DND-41 (cell line): ENCODE results near the gene ERP27.

Experiments
- ATAC-seq: fragments of 200-7000 bp; cut with Tn5 transposase; 3 replicates; pipeline ENCODE4 v1.9.1; 2021; ENCODE audit warnings: low read depth; ENCODE audit not compliant: insufficient read depth
- DNase-seq: peaks from one replicate; pipeline ENCODE4 v3.0.0-alpha.2; 2020
- H2AFZ ChIP-seq: 2 replicates; pipeline ENCODE4 v1.6.0; 2012; ENCODE audit warnings: low read depth, low read length
- H3K27ac ChIP-seq: 2 replicates; pipeline ENCODE4 v1.5.1; 2012; ENCODE audit warnings: low read length, inconsistent platforms
- H3K27me3 ChIP-seq: fragments of 200-600 bp; sonication (generic); 2 replicates; pipeline ENCODE4 v1.6.0; 2012; ENCODE audit warnings: low read length, mild to moderate bottlenecking, inconsistent platforms; ENCODE audit not compliant: insufficient read depth, poor library complexity
- H3K36me3 ChIP-seq: 2 replicates; pipeline ENCODE4 v1.5.1; 2012; ENCODE audit warnings: low read length, inconsistent platforms; ENCODE audit not compliant: insufficient read depth
- H3K4me1 ChIP-seq: 2 replicates; pipeline ENCODE4 v1.5.1; 2012; ENCODE audit warnings: mild to moderate bottlenecking, low read length; ENCODE audit not compliant: insufficient read depth
- H3K4me2 ChIP-seq: 2 replicates; pipeline ENCODE4 v1.6.0; 2012; ENCODE audit warnings: mild to moderate bottlenecking, moderate library complexity, low read length, inconsistent platforms; ENCODE audit not compliant: insufficient read depth
- H3K4me3 ChIP-seq, 2 experiments: fragments of 200-600 bp in 1 of 2; shearing (Covaris generic) in 1 of 2; 2 replicates each; pipeline ENCODE4 v1.5.1; 2012 to 2016; ENCODE audit warnings: inconsistent platforms in 2 of 2, low read length in 2 of 2, mild to moderate bottlenecking in 2 of 2, low read depth in 1 of 2, moderate library complexity in 1 of 2
- H3K79me2 ChIP-seq: 2 replicates; pipeline ENCODE4 v1.6.0; 2012; ENCODE audit warnings: low read length, inconsistent platforms; ENCODE audit not compliant: insufficient read depth
- H3K9ac ChIP-seq: 2 replicates; pipeline ENCODE4 v1.6.0; 2012; ENCODE audit warnings: low read depth, mild to moderate bottlenecking, inconsistent platforms, low read length, moderate library complexity
- H3K9me3 ChIP-seq: 2 replicates; pipeline ENCODE4 v1.5.1; 2012; ENCODE audit warnings: low read length, moderate library complexity, mild to moderate bottlenecking, inconsistent platforms; ENCODE audit not compliant: insufficient read depth, severe bottlenecking
- H4K20me1 ChIP-seq: 2 replicates; pipeline ENCODE4 v1.6.0; 2012; ENCODE audit warnings: low read length; ENCODE audit not compliant: insufficient read depth
- EZH2 ChIP-seq: IDR thresholded peaks from 3 replicates; pipeline ENCODE4 v1.6.1; 2012; ENCODE audit warnings: borderline replicate concordance, low read depth, mild to moderate bottlenecking, moderate library complexity, low read length, inconsistent platforms; ENCODE audit not compliant: severe bottlenecking
- TF ChIP-seq, protein P1 (sequence below): IDR thresholded peaks from 2 replicates; pipeline ENCODE4 v1.5.1; 2012; ENCODE audit warnings: borderline replicate concordance, low read length, moderate library complexity, mild to moderate bottlenecking; ENCODE audit not compliant: poor library complexity, severe bottlenecking; ENCODE audit errors: extremely low read depth

The ERP27 gene

DNA sequence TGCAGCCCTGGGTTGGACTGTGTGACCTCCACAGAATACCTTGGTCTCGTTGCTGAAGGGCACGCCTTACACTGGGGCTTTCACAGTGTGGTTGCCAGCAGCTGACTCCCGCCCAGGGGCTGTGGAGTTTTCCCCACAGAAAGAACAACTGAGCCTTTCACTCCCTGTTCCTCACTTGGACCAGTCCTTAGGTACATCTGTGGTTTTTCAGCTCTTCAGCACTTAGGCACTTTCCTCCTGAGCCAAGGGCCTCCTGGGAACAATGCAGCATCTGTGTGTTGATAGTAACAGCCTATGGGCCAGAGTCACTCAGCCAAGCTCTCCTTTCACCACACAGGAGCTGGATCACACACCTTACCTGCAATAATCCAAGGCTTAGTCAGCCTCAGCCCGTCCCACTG is 25.0 kb downstream of the ERP27 start:
- H3K4me2 ChIP-seq, result no peak overlapping the region
- no peaks in the 10 kb centered on the region for H3K79me2 ChIP-seq
- no peaks in the 10 kb centered on the region for H3K9me3 ChIP-seq
- DNase-seq, result no peak
- no peak overlapping the region for H2AFZ ChIP-seq
- no peaks in the 10 kb centered on the region for H3K27me3 ChIP-seq
- peaks cover 27% of the 10 kb centered on the region for H3K4me1 ChIP-seq
- no peak overlapping the region for H3K4me3 ChIP-seq
- H3K9ac ChIP-seq, result no peak overlapping the region
- H3K27ac ChIP-seq, result no peak overlapping the region
- no peaks in the 10 kb centered on the region for H4K20me1 ChIP-seq
- peaks cover 20% of the 10 kb centered on the region; the same call in 1 of the 2 replicates for H3K36me3 ChIP-seq
- peak; percentile 44; the same call in 1 of the 3 replicates for ATAC-seq
- no peak for TF ChIP-seq EZH2
- TF ChIP-seq, protein P1, sequence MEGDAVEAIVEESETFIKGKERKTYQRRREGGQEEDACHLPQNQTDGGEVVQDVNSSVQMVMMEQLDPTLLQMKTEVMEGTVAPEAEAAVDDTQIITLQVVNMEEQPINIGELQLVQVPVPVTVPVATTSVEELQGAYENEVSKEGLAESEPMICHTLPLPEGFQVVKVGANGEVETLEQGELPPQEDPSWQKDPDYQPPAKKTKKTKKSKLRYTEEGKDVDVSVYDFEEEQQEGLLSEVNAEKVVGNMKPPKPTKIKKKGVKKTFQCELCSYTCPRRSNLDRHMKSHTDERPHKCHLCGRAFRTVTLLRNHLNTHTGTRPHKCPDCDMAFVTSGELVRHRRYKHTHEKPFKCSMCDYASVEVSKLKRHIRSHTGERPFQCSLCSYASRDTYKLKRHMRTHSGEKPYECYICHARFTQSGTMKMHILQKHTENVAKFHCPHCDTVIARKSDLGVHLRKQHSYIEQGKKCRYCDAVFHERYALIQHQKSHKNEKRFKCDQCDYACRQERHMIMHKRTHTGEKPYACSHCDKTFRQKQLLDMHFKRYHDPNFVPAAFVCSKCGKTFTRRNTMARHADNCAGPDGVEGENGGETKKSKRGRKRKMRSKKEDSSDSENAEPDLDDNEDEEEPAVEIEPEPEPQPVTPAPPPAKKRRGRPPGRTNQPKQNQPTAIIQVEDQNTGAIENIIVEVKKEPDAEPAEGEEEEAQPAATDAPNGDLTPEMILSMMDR, result no peak

DNA sequence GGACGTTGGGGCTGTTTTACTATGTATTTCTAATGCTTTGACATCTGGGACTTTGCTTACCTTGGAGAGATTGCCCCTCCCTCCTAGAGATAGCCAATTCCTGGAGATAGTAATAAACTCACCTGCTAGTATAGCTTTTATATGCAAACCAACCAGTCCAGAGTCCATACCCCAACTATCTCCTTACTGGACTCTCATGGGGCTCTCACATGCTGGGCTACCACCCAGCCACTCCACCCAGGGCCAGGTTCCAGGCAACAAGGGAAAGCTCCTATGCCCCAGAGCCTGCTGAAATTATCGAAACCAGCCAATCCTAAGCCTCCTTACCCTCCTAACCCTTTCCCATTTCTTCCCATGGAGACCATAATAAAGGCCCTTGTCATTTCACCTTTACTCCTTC is 27.2 kb downstream of the ERP27 start:
- Histone ChIP-seq H3K4me3 (no peak overlapping the region), H3K9ac (no peak overlapping the region), H3K36me3 (peaks cover 11% of the 10 kb centered on the region; the same call in 1 of the 2 replicates), H3K79me2 (no peaks in the 10 kb centered on the region), H4K20me1 (no peaks in the 10 kb centered on the region), H3K27ac (no peak overlapping the region), H3K9me3 (no peaks in the 10 kb centered on the region), H3K4me2 (no peak overlapping the region), H3K27me3 (no peaks in the 10 kb centered on the region), H3K4me1 (peaks cover 17% of the 10 kb centered on the region), H2AFZ (no peak overlapping the region)
- ATAC-seq, result no peak
- no peak for TF ChIP-seq EZH2
- TF ChIP-seq, protein P1, result no peak
- DNase-seq, result no peak

DNA sequence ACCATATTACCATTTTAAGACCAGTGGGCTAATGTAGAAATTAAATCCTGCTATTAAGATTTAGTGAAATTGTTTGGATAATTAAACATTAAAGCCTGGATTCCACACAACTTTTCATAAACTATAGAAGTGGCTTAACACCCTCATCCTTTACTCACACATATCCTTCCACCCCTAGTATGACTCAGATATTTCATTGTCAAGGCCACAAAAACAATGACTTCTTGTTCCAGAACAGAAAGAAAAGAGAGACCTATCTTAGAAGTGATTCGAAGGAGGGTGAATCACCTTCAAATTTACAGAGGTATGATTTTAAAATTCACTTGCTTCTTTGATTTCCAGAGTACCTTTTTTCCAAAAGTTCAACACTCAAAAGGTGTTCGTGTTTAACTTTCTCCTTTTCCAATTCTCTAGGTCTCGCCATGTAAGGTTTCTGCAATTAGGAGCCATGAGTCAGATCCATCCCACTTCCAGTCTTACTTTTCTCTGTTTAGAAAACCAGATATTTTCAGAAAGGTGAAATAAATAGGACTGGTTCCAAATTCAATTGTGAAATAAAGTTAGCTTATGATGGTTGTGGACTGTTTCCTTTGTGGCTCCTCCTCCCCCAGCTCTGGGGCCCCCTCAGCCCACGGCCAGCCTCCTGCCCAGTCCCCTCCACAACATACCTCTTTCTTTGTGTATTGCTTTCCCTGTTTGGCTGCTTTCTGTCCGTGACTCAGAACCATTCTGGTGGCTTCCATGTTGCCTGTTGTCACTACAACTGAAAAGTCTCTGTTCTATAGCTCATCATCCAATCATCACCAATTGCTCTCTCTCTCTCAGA is 28.0 kb downstream of the ERP27 start:
- Histone ChIP-seq H3K79me2 (no peaks in the 10 kb centered on the region), H3K4me3 (no peak overlapping the region), H3K9me3 (no peaks in the 10 kb centered on the region), H3K27ac (no peak overlapping the region), H2AFZ (no peak overlapping the region), H4K20me1 (no peaks in the 10 kb centered on the region), H3K9ac (no peak overlapping the region), H3K4me2 (no peak overlapping the region), H3K4me1 (peaks cover 9% of the 10 kb centered on the region), H3K27me3 (no peaks in the 10 kb centered on the region), H3K36me3 (peaks cover 11% of the 10 kb centered on the region; the same call in 1 of the 2 replicates)
- TF ChIP-seq, protein P1, result no peak
- TF ChIP-seq EZH2, result no peak
- no peak for DNase-seq
- no peak for ATAC-seq

DNA sequence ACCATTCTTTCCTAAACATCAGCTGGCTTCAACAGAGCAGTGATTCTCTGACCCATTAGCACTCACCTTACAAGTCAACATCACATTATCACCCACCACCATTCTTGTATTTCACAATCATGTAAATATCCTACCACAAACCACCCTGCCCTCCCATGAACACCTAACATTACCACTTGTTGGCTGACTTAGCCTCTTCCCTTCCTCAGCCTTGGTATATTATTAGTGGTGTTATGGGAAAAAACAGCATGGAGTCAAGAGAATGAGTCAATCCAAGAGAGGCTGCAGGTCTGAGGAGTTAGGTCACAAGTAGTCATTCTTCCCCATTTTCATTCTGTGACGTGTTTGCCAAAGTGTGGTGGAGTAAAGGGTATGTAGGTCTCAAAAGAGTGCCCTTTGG is 30.4 kb downstream of the ERP27 start:
- Histone ChIP-seq H3K4me3 (no peak overlapping the region), H4K20me1 (no peaks in the 10 kb centered on the region), H3K27me3 (no peaks in the 10 kb centered on the region), H2AFZ (no peak overlapping the region), H3K27ac (no peak overlapping the region), H3K36me3 (no peaks in the 10 kb centered on the region), H3K4me2 (no peak overlapping the region), H3K4me1 (peaks cover 8% of the 10 kb centered on the region), H3K9me3 (no peaks in the 10 kb centered on the region), H3K79me2 (no peaks in the 10 kb centered on the region), H3K9ac (no peak overlapping the region)
- ATAC-seq (no peak), DNase-seq (no peak)
- TF ChIP-seq, protein P1, result no peak
- TF ChIP-seq EZH2, result no peak
